GM13976 (cell line): ENCODE measurements around the gene ALDH18A1.

Experiments
- DNase-seq: peaks from one replicate; pipeline ENCODE4 v3.0.0; 2012; ENCODE audit warnings: low spot score
- CTCF ChIP-seq: IDR thresholded peaks from 2 replicates; pipeline ENCODE4 v1.5.1; 2012; ENCODE audit warnings: borderline replicate concordance, mild to moderate bottlenecking; ENCODE audit not compliant: insufficient read depth; ENCODE audit errors: extremely low read depth, missing control alignments, control extremely low read depth
- in situ Hi-C: fragments of 300-500 bp; cut with MboI; formaldehyde crosslinking; loops from one replicate; pipeline ENCODE4 v1.12.0; 2022; ENCODE audit warnings: low sequenced_read_pairs, mixed read lengths, inconsistent platforms; ENCODE audit not compliant: unreplicated experiment

The ALDH18A1 gene

GRCh38 chr10:95567903-95568630 lies 88.4 kb downstream of the ALDH18A1 start:
- in situ Hi-C loops, result no loop called here
- DNase-seq, result no peak
- no peak for TF ChIP-seq CTCF

GRCh38 chr10:95566136-95566535 lies 90.4 kb downstream of the ALDH18A1 start:
- in situ Hi-C loops, result no loop called here
- no peak for DNase-seq
- TF ChIP-seq CTCF, result no peak

DNA sequence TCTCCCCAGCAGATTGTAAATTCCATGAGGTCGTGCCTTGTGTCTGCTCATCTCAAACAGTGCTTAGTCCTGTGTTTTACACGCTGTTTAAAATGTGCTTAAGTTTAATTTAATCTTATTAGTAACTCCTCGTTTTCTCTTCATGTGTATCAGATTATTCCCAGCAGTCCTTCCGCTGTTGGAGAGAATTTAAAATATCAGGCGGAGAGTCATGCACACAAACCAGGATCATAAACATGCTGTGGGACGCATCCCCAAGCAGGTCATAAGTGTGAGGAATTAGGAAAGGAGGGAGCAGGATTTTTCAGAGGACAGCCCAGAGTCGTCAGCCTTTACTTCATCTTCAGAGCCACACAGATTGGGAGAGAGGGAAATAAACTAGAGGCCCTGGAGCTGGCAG lies 91.2 kb downstream of the ALDH18A1 start:
- no peak for DNase-seq
- in situ Hi-C loops, result no loop called here
- TF ChIP-seq CTCF, result no peak

DNA sequence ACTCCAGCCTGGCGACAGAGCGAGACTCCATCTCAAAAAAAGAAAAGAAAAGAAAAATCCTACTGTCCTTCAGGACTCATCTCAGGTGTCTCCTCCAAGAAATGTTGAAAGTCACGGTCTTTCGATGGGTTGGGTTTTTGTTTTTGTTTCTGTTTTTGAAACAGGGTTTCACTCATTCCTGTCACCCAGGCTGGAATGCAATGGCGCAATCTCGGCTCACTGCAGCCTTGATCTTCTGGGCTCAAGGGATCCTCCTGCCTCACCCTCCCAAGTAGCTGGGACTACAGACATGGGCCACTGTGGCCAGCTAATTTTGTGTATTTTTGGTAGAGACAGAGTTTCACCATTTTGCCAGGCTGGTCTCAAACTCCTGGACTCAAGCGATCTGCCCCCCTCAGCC lies 92.2 kb downstream of the ALDH18A1 start:
- TF ChIP-seq CTCF, result no peak
- in situ Hi-C loops, result no loop called here
- DNase-seq, result no peak

- no peak for TF ChIP-seq CTCF
- in situ Hi-C loops, result no loop called here
- DNase-seq, result no peak
These were observed 94.1 kb downstream of the ALDH18A1 start for GRCh38 chr10:95562341-95562965.

DNA sequence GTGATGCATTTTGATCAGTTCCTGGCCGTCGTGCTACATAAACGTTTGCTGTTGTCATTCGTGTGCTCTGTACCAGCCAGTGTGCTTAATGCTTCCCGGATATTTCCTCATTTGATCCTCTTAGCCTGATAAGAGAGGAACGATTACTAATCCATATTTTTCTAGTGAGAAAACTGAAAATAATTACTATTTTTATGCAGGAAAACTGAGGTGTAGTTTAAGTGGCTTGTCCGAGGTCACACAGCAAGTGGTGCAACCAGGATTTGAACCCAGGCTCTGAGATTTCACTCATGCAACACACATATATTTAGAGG lies 94.7 kb downstream of the ALDH18A1 start:
- no peak for DNase-seq
- TF ChIP-seq CTCF, result no peak
- in situ Hi-C loops, result no loop called here
